Testis (tissue), 3 donors: ENCODE results near the gene LRGUK. TPM values are rescaled to one million over a fixed set of nuclear protein-coding genes. Genes with fewer than 3 reads are reported as not detected.

Experiments
- DNase-seq: peaks from one replicate; pipeline ENCODE4 v3.0.0-alpha.2; 2019
- H3K27ac ChIP-seq, 2 donors: fragments of 200-600 bp; sonication (generic); one replicate each; pipeline ENCODE4 v1.5.1; 2019
- H3K27me3 ChIP-seq: fragments of 200-600 bp; sonication (generic); one replicate; pipeline ENCODE4 v1.5.1; 2019
- H3K36me3 ChIP-seq: fragments of 200-600 bp; sonication (generic); one replicate; pipeline ENCODE4 v1.5.1; 2017; ENCODE audit warnings: low read depth; ENCODE audit errors: missing control alignments
- H3K4me1 ChIP-seq: fragments of 200-600 bp; sonication (generic); one replicate; pipeline ENCODE4 v1.5.1; 2019
- H3K4me3 ChIP-seq, 2 donors: fragments of 200-600 bp; sonication (generic); one replicate each; pipeline ENCODE4 v1.5.1; 2017 to 2019
- H3K9me3 ChIP-seq: fragments of 200-600 bp; sonication (generic); one replicate; pipeline ENCODE4 v1.5.1; 2017
- CTCF ChIP-seq, 3 experiments: fragments of 450-650 bp in 2 of 3; fragments of 200-600 bp in 1 of 3; sonication (generic) in 1 of 3; IDR thresholded peaks; one replicate each; pipeline ENCODE4 v1.5.1; 2016 to 2019; ENCODE audit warnings: antibody characterized with exemption in 3 of 3, mild to moderate bottlenecking in 2 of 3, moderate library complexity in 1 of 3
- POLR2A ChIP-seq: fragments of 450-650 bp; IDR thresholded peaks from one replicate; pipeline ENCODE4 v1.6.1; 2017; ENCODE audit warnings: antibody characterized with exemption, mild to moderate bottlenecking, moderate library complexity
- WGBS, 2 donors: methylation state at CpG; one replicate each; pipeline ENCODE4 v1.1.5; 2018; 5-methylcytosine and 5-hydroxymethylcytosine counted together
- intact Hi-C: fragments of 100-400 bp; cut with DNase I; formaldehyde crosslinking; loops from one replicate; pipeline ENCODE4 v1.15.1; 2023; ENCODE audit warnings: low total_unique reads
- polyA plus RNA-seq: library from polyadenylated mRNA; stranded (reverse); fragments of 350-450 nt; fragmentation: Illumina TruSeq; extraction: RNeasy Lipid Tissue Mini Kit (QIAGEN cat#74804); gene quantifications from one replicate; pipeline ENCODE4 v1.2.3, GENCODE V29; 2014; ENCODE audit warnings: low read depth, low replicate concordance; ENCODE audit not compliant: insufficient read depth
- total RNA-seq, 2 donors: library from RNA; depleted of rRNA; stranded (reverse); fragments of >200 nt; gene quantifications; one replicate each; pipeline ENCODE4 v1.2.3, GENCODE V29; 2016

LRGUK gene
- total and polyA plus RNA-seq, 3 donors from 2014 or later, result 9.4 to 16.1 (median 13.0) TPM

GRCh38 chr7:134200970-134201369 is 73.8 kb downstream of the LRGUK start:
- H3K9me3 ChIP-seq, result no peaks in the 10 kb centered on the region
- TF ChIP-seq POLR2A (no peak), CTCF (IDR thresholded peaks at IDR 0.05) (no peak)
- no peak overlapping the region for H3K27ac ChIP-seq
- intact Hi-C loops, result no loop called here
- H3K36me3 ChIP-seq, result no peaks in the 10 kb centered on the region
- H3K27me3 ChIP-seq, result no peaks in the 10 kb centered on the region
- H3K4me3 ChIP-seq, result no peak overlapping the region
- H3K4me1 ChIP-seq, result no peaks in the 10 kb centered on the region
- 95 to 96% methylated on average over 5 of the region's 5 CpGs for WGBS, 2 donors
- no peak for DNase-seq

- Histone ChIP-seq H3K9me3 (no peaks in the 10 kb centered on the region), H3K4me1 (no peaks in the 10 kb centered on the region), H3K4me3 (no peak overlapping the region), H3K27ac (no peak overlapping the region), H3K36me3 (no peaks in the 10 kb centered on the region), H3K27me3 (no peaks in the 10 kb centered on the region)
- intact Hi-C loops, result no loop called here
- DNase-seq, result no peak
- WGBS, 2 donors, result 81 to 97% methylated on average over 6 to 7 of the region's 7 CpGs
- no peak for TF ChIP-seq POLR2A
- TF ChIP-seq CTCF (IDR thresholded peaks at IDR 0.05), result no peak
Observed at GRCh38 chr7:134201569-134202261, 74.6 kb downstream of the LRGUK start.

- Histone ChIP-seq H3K36me3 (no peaks in the 10 kb centered on the region), H3K4me3 (no peak overlapping the region), H3K27me3 (no peaks in the 10 kb centered on the region), H3K27ac (no peak overlapping the region), H3K4me1 (no peaks in the 10 kb centered on the region), H3K9me3 (no peaks in the 10 kb centered on the region)
- TF ChIP-seq POLR2A (no peak), CTCF (IDR thresholded peaks at IDR 0.05) (no peak)
- DNase-seq, result no peak
- intact Hi-C loops, result no loop called here
- 82 to 88% methylated on average over 4 of the region's 4 CpGs for WGBS, 2 donors
Observed at GRCh38 chr7:134203186-134203889, 76.2 kb downstream of the LRGUK start.

- 80 to 90% methylated on average over 16 of the region's 16 CpGs for WGBS, 2 donors
- Histone ChIP-seq H3K36me3 (no peaks in the 10 kb centered on the region), H3K4me1 (no peaks in the 10 kb centered on the region), H3K27me3 (no peaks in the 10 kb centered on the region), H3K27ac (no peak overlapping the region), H3K4me3 (no peak overlapping the region), H3K9me3 (no peaks in the 10 kb centered on the region)
- DNase-seq, result no peak
- no peak for TF ChIP-seq CTCF (IDR thresholded peaks at IDR 0.05)
- TF ChIP-seq POLR2A, result no peak
- intact Hi-C loops, result no loop called here
Observed at GRCh38 chr7:134209322-134210015, 82.3 kb downstream of the LRGUK start.
